ENCODE measurements around the gene LCE3D.
"Not testable (repeated sequence)": the region's sequence is repeated elsewhere in the genome, so short reads cannot be mapped to it uniquely, and the experiment has no call there.

- TF ChIP-seq EP300, CTCF (IDR thresholded peaks at IDR 0.05): not testable (repeated sequence)
Observed at GRCh38 chr1:152579526-152579925, 790 bp downstream of the LCE3D start.

Measured in ovary (tissue), 3 donors.